Loucy (cell line): ENCODE measurements around the gene SLC25A11.

Source experiments
- H2AFZ ChIP-seq: fragments of 200-600 bp; sonication (generic); 2 replicates; pipeline ENCODE4 v1.6.0; 2016; ENCODE audit warnings: antibody characterized with exemption, mild to moderate bottlenecking, low read length, moderate library complexity
- H3F3A ChIP-seq: fragments of 200-600 bp; 2 replicates; pipeline ENCODE4 v1.6.0; 2016; ENCODE audit warnings: antibody characterized with exemption, low read depth, mild to moderate bottlenecking
- H3K27me3 ChIP-seq: fragments of 200-600 bp; sonication (generic); 2 replicates; pipeline ENCODE4 v1.6.1; 2014; ENCODE audit warnings: low read length, mild to moderate bottlenecking; ENCODE audit not compliant: insufficient read depth, poor library complexity, severe bottlenecking
- H3K36me3 ChIP-seq: fragments of 200-600 bp; sonication (generic); 2 replicates; pipeline ENCODE4 v1.6.1; 2016; ENCODE audit warnings: low read length; ENCODE audit not compliant: insufficient read depth
- H3K4me1 ChIP-seq: fragments of 200-600 bp; sonication (generic); 2 replicates; pipeline ENCODE4 v1.5.1; 2014; ENCODE audit warnings: low read length, mild to moderate bottlenecking; ENCODE audit not compliant: insufficient read depth, poor library complexity, severe bottlenecking
- H3K4me2 ChIP-seq: fragments of 200-600 bp; sonication (generic); 2 replicates; pipeline ENCODE4 v1.6.0; 2014; ENCODE audit warnings: antibody characterized with exemption, low read length, low read depth, mild to moderate bottlenecking; ENCODE audit not compliant: poor library complexity, severe bottlenecking
- H3K4me3 ChIP-seq: fragments of 200-600 bp; sonication (generic); 2 replicates; pipeline ENCODE4 v1.5.1; 2014; ENCODE audit warnings: low read length, mild to moderate bottlenecking, mixed read lengths; ENCODE audit not compliant: poor library complexity, severe bottlenecking
- H3K79me2 ChIP-seq: fragments of 200-600 bp; sonication (generic); 2 replicates; pipeline ENCODE4 v1.6.1; 2014; ENCODE audit warnings: low read length; ENCODE audit not compliant: insufficient read depth
- H3K9ac ChIP-seq: fragments of 200-600 bp; sonication (generic); 2 replicates; pipeline ENCODE4 v1.6.0; 2014; ENCODE audit warnings: mild to moderate bottlenecking, low read depth, low read length, moderate library complexity; ENCODE audit not compliant: poor library complexity, severe bottlenecking
- H3K9me2 ChIP-seq: fragments of 200-600 bp; sonication (generic); replicated peaks from 2 replicates; pipeline ENCODE4 v1.6.1; 2016; ENCODE audit warnings: low read depth, low read length, mixed read lengths
- H3K9me3 ChIP-seq: fragments of 200-600 bp; sonication (generic); 2 replicates; pipeline ENCODE4 v1.6.1; 2014; ENCODE audit warnings: mild to moderate bottlenecking, antibody characterized with exemption, low read length, low read depth; ENCODE audit not compliant: insufficient read depth
- H4K20me1 ChIP-seq: fragments of 200-600 bp; sonication (generic); 2 replicates; pipeline ENCODE4 v1.6.0; 2014; ENCODE audit warnings: antibody characterized with exemption, low read length, mild to moderate bottlenecking; ENCODE audit not compliant: insufficient read depth, poor library complexity, severe bottlenecking
- EZH2phosphoT487 ChIP-seq: fragments of 200-600 bp; IDR thresholded peaks from 2 replicates; pipeline ENCODE4 v1.6.1; 2018; ENCODE audit warnings: antibody characterized with exemption, mild to moderate bottlenecking, moderate library complexity, borderline replicate concordance
- TF ChIP-seq, protein P1 (sequence below): fragments of 200-600 bp; sonication (generic); conservative IDR thresholded peaks from 2 replicates; pipeline ENCODE4 v1.5.1; 2014; ENCODE audit warnings: mild to moderate bottlenecking, antibody characterized with exemption, low read length

The SLC25A11 gene, protein sequence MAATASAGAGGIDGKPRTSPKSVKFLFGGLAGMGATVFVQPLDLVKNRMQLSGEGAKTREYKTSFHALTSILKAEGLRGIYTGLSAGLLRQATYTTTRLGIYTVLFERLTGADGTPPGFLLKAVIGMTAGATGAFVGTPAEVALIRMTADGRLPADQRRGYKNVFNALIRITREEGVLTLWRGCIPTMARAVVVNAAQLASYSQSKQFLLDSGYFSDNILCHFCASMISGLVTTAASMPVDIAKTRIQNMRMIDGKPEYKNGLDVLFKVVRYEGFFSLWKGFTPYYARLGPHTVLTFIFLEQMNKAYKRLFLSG

DNA sequence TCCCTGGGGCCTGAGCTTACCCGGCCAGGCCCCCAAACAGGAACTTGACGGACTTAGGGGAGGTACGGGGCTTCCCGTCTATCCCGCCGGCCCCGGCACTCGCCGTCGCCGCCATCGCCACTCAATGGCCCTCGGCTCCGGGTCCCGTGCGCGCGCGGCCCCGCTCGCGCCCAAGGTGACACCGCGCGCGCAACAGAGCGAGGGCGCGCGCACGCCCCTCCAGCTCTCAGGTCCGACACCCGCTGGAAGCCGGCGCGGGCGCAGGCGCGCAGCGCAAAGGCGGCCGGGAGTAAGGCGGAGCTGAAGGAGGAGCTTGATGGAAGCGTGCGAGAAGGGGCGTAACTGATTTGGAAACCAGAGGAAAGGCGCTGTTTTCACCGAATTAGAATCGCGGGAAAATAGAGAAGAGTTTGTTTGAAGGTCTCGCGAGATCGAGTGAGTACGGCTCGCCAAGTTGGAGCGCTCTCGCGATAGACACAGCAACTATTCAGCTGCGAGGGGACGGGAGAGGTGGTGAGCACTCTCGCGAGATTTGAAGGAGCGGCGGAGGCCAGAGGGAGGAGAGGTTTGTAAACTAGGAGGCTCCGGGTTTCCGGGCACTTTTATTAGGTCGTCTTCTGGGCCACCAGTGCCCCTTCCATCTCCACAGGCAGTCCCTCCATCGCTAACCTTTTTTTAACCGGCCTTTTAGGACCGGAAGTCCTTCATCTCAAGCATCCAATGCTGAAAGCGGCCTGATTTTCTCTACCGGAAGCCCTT lies at the start of gene SLC25A11, which contains the start of gene RNF167:
TSS of gene SLC25A11 (minus strand) at position 251 of the 759 bp plus-strand sequence. CDS start at position 115, 136 bp downstream.
TSS of gene RNF167 (plus strand) at position 473 of the 759 bp plus-strand sequence. CDS start 642 bp downstream, outside the sequence.
- Histone ChIP-seq H3K27me3 (no peaks in the 10 kb centered on the region), H3K36me3 (peaks cover 23% of the 10 kb centered on the region; the same call in 1 of the 2 replicates), H3K9ac (peak within 1 kb of the TSS; percentile 99), H3K4me2 (peak within 1 kb of the TSS; percentile 98), H3K9me3 (no peaks in the 10 kb centered on the region), H3K4me1 (peaks cover 72% of the 10 kb centered on the region), H3K79me2 (peaks cover 78% of the 10 kb centered on the region), H3K9me2 (no peaks in the 10 kb centered on the region), H2AFZ (peak within 1 kb of the TSS; percentile 67), H3K4me3 (peak within 1 kb of the TSS; percentile 90), H4K20me1 (peaks cover 46% of the 10 kb centered on the region), H3F3A (peaks cover 22% of the 10 kb centered on the region)
- TF ChIP-seq, protein P1, sequence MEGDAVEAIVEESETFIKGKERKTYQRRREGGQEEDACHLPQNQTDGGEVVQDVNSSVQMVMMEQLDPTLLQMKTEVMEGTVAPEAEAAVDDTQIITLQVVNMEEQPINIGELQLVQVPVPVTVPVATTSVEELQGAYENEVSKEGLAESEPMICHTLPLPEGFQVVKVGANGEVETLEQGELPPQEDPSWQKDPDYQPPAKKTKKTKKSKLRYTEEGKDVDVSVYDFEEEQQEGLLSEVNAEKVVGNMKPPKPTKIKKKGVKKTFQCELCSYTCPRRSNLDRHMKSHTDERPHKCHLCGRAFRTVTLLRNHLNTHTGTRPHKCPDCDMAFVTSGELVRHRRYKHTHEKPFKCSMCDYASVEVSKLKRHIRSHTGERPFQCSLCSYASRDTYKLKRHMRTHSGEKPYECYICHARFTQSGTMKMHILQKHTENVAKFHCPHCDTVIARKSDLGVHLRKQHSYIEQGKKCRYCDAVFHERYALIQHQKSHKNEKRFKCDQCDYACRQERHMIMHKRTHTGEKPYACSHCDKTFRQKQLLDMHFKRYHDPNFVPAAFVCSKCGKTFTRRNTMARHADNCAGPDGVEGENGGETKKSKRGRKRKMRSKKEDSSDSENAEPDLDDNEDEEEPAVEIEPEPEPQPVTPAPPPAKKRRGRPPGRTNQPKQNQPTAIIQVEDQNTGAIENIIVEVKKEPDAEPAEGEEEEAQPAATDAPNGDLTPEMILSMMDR = no peak
- TF ChIP-seq EZH2phosphoT487 = no peak

DNA sequence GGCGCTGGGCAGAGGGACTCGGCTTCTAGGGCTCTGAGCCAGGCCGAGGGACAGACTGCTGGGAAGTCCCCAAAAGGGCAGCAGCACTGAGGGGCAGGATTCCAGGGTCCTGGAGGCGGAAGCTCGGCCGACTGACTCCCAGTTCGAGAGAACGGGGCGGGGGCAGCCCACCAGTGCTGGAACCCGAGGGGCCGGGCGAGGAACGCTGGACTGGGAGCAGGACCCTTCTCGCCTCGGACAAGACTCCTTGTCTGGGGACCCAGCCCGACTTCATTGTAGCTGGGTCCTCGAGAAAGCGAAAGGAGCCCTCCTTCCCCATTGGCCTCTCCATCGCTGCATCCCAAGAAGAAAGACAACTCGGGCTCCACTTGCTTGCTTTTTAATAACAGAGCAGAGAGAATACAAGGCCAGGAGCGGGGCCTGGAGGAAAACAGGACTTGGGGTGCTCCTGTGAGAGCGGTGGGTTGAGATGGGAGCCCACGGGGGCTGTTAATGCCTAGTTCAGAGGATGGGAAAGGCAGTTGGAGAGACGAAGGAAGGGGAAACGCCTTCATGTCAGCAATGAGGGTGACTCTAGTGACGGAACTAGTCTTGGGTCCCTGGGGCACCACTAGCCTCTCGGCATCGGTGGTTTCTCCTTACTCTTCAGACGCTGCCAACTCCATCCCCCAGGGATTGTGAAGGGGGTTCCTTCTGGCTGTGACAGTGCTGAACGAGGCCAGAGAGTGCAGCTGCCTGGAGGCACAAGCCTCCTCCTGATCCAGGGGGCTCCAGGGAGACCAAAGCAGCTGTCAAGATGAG lies 48.1 kb upstream of the SLC25A11 start:
- Histone ChIP-seq H3K9me2 (no peaks in the 10 kb centered on the region), H3K9me3 (no peaks in the 10 kb centered on the region), H3K79me2 (peaks cover 24% of the 10 kb centered on the region; the same call in 1 of the 2 replicates), H3F3A (no peaks in the 10 kb centered on the region), H3K4me2 (peak overlapping the region; percentile 99), H3K27me3 (no peaks in the 10 kb centered on the region), H3K4me1 (peaks cover 32% of the 10 kb centered on the region), H3K9ac (peak overlapping the region; percentile 91), H4K20me1 (no peaks in the 10 kb centered on the region), H2AFZ (peak overlapping the region; percentile 99), H3K4me3 (peak overlapping the region; percentile 96), H3K36me3 (no peaks in the 10 kb centered on the region)
- TF ChIP-seq EZH2phosphoT487 = no peak
- TF ChIP-seq, protein P1 = no peak
